Activated effector memory CD4-positive, alpha-beta T cell treated with anti-CD3 and anti-CD28 coated beads, Interleukin-2, amount 50 U/mL, for 16 hours (primary cell): ENCODE data around the gene SIAH3.
"Not testable (repeated sequence)": the region's sequence is repeated elsewhere in the genome, so short reads cannot be mapped to it uniquely, and the experiment has no call there.

Experiments
- DNase-seq: peaks from one replicate; pipeline ENCODE4 v3.0.0-alpha.2; 2020

The SIAH3 gene

DNA sequence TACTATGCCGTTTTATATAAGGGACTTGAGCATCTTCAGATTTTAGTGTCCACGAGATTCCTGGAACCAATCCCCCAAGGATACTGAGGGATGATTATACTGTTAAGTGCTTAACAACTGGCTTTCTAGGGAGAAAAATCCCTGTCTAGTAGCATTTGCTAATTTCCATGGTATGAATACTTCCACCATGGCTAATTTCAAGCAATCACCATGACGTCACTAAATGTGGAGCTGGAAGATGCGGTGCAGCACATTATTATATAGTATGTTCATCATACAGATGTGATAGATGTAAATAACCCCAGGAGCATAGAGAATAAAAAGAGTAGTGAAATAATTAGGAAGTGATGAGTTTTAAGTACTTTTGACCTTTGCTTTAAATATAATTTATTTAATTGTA is 72.7 kb downstream of the SIAH3 start:
- no peak for DNase-seq

GRCh38 chr13:45776748-45777147 is 74.8 kb downstream of the SIAH3 start:
- no peak for DNase-seq

DNA sequence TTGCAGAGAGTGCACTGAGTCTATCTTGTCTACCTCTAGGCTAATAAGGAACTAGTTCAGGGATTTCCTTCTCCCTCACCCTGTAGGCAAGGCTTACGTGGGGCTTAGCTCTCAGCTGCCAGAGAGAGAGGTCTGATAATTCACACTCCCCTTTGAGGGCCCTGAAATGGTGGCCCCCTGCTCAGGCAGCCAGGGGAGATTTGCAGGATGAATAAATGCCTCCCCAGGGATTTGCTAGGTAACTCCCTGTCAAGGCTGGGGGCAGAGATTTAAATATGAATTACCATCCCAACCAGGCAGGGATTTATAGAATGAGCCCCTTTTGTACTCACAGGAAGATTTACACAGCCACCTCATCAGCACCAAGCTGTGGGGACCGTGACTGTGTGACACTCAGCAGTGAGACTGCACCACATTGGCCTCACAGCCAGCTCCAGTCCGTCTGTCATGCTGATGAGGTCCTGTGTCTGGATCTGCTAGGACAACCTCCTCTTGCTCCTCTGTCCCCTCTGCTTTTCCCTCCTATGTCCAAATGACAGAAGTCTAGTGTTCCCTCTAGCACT is 76.1 kb downstream of the SIAH3 start:
- DNase-seq, result no peak

DNA sequence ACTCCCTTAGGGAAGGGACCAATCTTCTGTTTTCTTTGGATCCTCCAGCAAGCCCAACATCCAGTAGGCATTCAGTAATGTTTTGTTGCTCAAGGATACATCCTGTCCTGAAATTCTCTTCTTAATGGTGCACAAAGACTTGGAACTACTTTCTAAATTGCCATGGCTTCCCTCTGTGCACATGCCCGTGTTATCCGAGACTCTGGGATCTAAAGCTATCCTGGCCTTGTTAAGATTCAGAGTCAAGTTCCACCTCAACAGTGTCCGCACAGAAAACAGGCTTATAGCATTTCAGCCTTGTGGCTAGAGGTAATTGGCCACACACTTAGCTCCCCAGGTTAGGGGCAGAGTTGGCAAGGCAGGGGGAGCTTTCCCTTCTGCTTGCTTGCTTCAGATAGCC is 77.6 kb downstream of the SIAH3 start:
- no peak for DNase-seq

- DNase-seq, result no peak
Measured at GRCh38 chr13:45773236-45773635, 78.3 kb downstream of the SIAH3 start.

- DNase-seq, result no peak
Measured at GRCh38 chr13:45770886-45771285, 80.7 kb downstream of the SIAH3 start.

DNA sequence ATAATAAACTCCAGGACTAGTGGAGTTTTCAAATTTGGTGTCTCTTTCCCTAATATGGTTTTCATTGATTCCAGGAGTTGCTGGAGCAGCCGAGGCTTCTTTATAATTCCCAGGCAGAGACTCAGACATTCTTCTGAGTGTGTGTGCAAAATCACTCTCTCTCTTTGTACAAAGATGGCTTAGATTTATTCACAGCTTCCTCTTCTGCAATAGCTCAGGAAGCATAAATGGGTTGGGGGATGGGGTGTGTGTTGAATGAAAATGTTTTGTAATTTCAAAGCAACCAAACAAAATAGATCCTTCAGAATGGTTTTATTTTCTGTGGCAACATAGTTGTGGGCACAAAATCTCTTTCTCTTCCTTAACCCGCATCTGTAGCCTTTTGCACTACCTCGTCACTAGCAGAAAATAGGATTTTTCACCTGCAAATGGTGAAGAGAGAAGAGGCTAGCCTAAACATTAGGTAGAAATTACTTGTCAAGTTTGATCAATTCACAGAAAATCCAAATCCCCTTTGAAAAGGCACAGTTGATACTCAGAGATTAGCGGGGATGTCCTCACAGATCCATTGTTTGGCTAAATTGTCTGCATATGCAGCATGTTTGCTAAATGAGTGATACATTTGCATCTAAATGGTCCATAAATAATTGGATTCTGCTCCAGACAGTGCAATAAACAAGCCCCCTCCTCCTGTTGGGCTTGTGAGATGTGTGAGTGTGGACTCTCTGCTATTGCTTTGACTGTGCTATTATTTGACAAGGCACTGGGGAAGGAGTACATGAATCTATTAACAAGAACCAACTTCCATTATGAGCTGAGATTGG is 82.7 kb downstream of the SIAH3 start:
- DNase-seq, result no peak

DNA sequence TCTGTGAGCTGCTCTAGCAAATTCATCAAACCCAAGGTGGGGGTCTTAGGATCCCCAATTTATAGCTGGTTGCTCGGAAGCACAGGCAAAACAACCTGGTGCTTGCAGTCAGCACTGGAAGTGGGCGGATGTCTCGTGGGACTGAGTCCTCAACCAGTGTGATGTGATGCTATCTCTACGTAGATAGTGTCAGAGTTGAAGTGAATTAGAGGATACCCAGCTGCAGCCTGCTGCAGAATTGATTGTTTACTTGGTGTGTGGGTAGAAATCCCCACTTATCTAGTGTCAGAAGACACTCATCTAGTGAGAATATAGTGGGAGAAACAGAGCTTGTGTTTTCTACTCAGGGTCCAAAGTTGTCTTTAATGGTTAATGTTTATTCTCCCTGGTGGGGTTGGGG is 86.1 kb downstream of the SIAH3 start:
- no peak for DNase-seq

GRCh38 chr13:45763419-45763818 is 88.1 kb downstream of the SIAH3 start:
- DNase-seq, result no peak

DNA sequence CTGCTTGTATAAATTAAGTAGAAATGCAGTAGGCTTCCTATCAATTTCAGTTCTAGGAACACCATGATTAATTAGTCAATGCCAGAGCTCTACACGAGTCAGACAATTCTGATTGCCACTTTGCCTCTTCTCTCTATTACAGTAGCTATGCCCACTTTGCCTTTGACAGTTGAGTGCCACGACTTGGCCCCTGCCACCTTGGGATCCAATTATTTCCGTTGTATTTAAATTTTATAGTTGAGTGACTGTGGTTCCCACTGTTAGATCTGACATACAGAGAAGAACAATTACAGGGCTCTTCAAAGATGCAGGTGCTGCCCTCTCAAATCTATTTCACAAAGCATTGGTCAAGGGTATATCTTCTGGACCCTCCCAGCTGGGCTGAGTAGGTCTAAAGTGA is 94.0 kb downstream of the SIAH3 start:
- not testable (repeated sequence) for DNase-seq

GRCh38 chr13:45756498-45756897 is 95.1 kb downstream of the SIAH3 start:
- not testable (repeated sequence) for DNase-seq

DNA sequence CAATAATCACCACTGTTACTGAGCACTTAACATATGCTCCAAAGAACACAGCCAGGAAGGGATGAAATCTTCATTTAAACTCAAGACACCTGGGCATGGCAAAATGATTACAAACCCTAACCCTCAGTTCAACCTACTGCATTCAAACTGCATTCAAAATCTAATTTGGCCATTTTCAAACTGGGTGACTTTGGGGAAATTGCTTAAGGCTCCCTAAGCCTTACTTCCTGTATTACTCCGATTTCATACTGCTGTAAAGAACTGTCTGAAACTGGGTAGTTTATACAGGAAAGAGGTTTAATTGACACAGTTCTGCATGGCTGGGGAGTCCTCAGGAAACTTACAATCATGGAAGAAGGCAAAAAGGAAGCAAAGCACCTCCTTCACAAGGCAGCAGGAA is 99.0 kb downstream of the SIAH3 start:
- DNase-seq, result no peak

GRCh38 chr13:45751885-45752284 is 99.7 kb downstream of the SIAH3 start:
- DNase-seq, result no peak

DNA sequence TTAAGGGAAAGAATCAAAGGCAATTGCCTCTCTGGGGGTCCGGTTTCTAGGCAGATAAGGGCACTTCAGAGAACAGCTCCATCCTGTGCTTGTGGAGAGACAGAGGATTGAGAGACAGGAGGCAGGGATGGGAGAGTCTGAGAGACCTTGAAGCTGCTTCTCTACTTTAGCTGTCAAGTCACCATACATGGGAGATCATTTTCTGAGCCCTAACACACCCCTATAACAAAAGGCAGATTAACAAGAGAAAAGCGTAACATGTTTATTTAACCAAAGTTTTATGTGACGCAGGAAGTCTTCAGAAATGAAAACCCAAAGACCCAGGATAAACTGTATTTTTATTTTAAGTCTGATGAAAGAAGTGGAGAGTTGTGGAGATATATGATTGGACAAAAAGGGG is 101.0 kb downstream of the SIAH3 start:
- no peak for DNase-seq

- no peak for DNase-seq
Measured at GRCh38 chr13:45748941-45749759, 102.4 kb downstream of the SIAH3 start.

GRCh38 chr13:45747071-45747470 is 104.5 kb downstream of the SIAH3 start:
- no peak for DNase-seq

DNA sequence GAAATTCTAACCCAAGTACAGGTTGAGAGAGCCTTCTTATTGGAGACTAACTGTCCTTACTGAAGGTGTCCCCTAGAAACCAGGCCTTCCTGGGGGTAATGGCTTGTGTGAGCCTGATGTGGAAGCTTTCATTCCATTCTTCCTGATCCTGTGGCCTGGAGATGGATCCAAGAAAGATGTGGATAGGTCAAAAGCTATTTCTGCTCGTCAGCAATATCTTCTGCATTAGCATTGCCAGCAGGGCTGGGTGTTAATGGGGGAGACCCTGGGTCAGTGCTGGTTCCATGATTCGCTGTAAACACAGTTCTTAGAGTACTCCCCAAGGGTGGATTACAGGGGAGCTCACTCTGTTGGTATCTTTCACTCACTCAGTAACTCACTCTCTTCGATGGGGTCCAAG is 106.6 kb downstream of the SIAH3 start:
- no peak for DNase-seq

- no peak for DNase-seq
Measured at GRCh38 chr13:45742985-45743384, 108.6 kb downstream of the SIAH3 start.

- no peak for DNase-seq
Measured at GRCh38 chr13:45737571-45738017, 114.0 kb downstream of the SIAH3 start.

DNA sequence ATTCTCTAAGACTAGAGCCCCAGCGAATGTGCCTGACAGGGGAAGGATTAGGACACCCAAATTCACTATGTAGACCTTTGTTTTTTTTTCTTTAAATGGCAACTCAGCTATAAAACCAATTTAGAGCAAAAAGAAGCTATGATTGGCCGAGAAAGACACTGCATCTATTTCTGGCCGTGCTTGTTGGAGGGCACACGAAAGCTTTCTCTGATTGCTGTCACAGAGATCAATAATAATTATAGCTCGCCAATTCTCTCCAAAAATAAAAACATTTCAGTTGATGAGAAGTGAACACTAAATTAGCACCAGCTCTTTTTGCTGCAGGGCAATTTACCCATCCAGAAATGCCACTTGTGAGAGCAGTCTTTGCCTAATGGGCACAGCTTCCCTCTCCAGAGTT is 118.2 kb downstream of the SIAH3 start:
- DNase-seq, result no peak

GRCh38 chr13:45732916-45733315 is 118.6 kb downstream of the SIAH3 start:
- DNase-seq, result no peak

DNA sequence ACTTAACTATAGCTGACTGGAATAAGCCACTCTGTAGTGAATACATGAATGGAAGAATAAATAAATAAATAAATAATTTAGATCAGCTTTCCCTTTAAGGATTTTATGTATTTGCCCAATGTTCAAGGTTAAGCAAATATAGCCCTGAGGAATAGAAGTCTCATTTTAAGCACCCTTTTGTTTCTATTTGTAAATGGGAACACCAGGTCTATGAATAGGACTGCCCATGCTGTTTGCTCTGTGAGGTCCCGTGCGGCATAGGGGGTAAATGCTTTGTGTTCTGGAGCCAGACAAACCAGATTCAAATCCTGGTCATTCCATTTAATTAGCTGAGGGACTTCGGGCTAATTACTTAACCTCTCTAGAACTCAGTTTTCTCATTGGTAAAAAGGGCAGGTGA is 120.1 kb downstream of the SIAH3 start:
- no peak for DNase-seq

- no peak for DNase-seq
Measured at GRCh38 chr13:45728759-45729158, 122.8 kb downstream of the SIAH3 start.
